K562 (cell line): Measurements from ENCODE around the gene SERINC3. TPM values are rescaled to one million over a fixed set of nuclear protein-coding genes. Genes with fewer than 3 reads are reported as not detected.

ENCODE experiments used
- ATAC-seq: fragments of 200-7000 bp; cut with Tn5 transposase; 3 replicates; pipeline ENCODE4 v1.9.1; 2020; ENCODE audit warnings: moderate library complexity
- BruUV-seq: library from RNA; stranded (reverse); fragments of 400-500 nt; replicated peaks from 2 replicates; lab custom pipeline; 2021; lab: Mats Ljungman, UMichigan
- CTCF ChIA-PET: fragments of 300-600 bp; formaldehyde crosslinking; extraction: SDS; loops from one replicate; lab custom pipeline; 2021; ENCODE audit warnings: low intra/inter-chr PET ratio; lab: Yijun Ruan, JAX
- POLR2A ChIA-PET: fragments of 300-600, 350-650 bp; sonication (Branson Sonifier 250); formaldehyde crosslinking; extraction: SDS; loops from one replicate; lab custom pipeline; 2021; ENCODE audit warnings: antibody characterized with exemption, inconsistent platforms; lab: Yijun Ruan, JAX
- DNase-seq, 4 experiments: peaks; one replicate each; pipeline versions ENCODE4 v3.0.0 to v3.0.0-alpha.2; 2011 to 2018; ENCODE audit warnings: low spot score in 3 of 4, mixed read lengths in 3 of 4; ENCODE audit errors: extremely low read depth in 1 of 4
- FAIRE-seq: peaks from 2 replicates; lab custom pipeline; 2011; peaks lifted over from hg19 to GRCh38; lab: Jason Lieb, UNC
- H2AFZ ChIP-seq: 2 replicates; pipeline ENCODE4 v1.6.0; 2011; ENCODE audit warnings: low read depth, low read length, control low read depth, inconsistent platforms
- H3K27ac ChIP-seq: fragments of 200-600 bp; 3 replicates; pipeline ENCODE4 v1.8.0; 2011; ENCODE audit warnings: low read depth, mild to moderate bottlenecking, control low read depth, inconsistent platforms, low read length, moderate library complexity, mixed read lengths; ENCODE audit errors: extremely low read depth
- H3K27me3 ChIP-seq, 2 experiments: fragments of 300-600 bp in 1 of 2; 2 replicates in 1 of 2; 3 replicates in 1 of 2; pipeline versions ENCODE4 v1.6.0 to v1.8.0; 2011; ENCODE audit warnings: inconsistent platforms in 2 of 2, low read length in 2 of 2, mild to moderate bottlenecking in 1 of 2, mixed read lengths in 1 of 2, moderate library complexity in 1 of 2; ENCODE audit not compliant: control insufficient read depth in 2 of 2, insufficient read depth in 2 of 2
- H3K36me3 ChIP-seq: fragments of 300-600 bp; 3 replicates; pipeline ENCODE4 v1.8.0; 2011; ENCODE audit warnings: mild to moderate bottlenecking, low read length, inconsistent platforms; ENCODE audit not compliant: control insufficient read depth, insufficient read depth
- H3K4me1 ChIP-seq, 2 experiments: fragments of 200-600 bp in 1 of 2; replicated peaks in 1 of 2; 2 replicates in 1 of 2; 3 replicates in 1 of 2; pipeline versions ENCODE4 v1.5.1 to v1.8.0; 2011; ENCODE audit warnings: inconsistent platforms in 2 of 2, low read length in 2 of 2, mild to moderate bottlenecking in 1 of 2, mixed read lengths in 1 of 2, moderate library complexity in 1 of 2; ENCODE audit not compliant: control insufficient read depth in 2 of 2, insufficient read depth in 2 of 2
- H3K4me2 ChIP-seq: 2 replicates; pipeline ENCODE4 v1.6.1; 2011; ENCODE audit warnings: low read length, control low read depth, inconsistent platforms, mixed read lengths; ENCODE audit not compliant: insufficient read depth
- H3K4me3 ChIP-seq: fragments of 200-600 bp; sonication (generic), shearing (Covaris generic); 2 replicates; pipeline ENCODE4 v1.5.1; 2016; ENCODE audit warnings: control low read depth, inconsistent platforms
- H3K79me2 ChIP-seq: fragments of 200-600 bp; 3 replicates; pipeline ENCODE4 v1.8.0; 2011; ENCODE audit warnings: low read length, inconsistent platforms; ENCODE audit not compliant: control insufficient read depth, insufficient read depth
- H3K9ac ChIP-seq, 2 experiments: 2 replicates each; pipeline versions ENCODE4 v1.6.0 to v1.6.1; 2011; ENCODE audit warnings: low read depth in 2 of 2, low read length in 2 of 2, control low read depth in 1 of 2, inconsistent platforms in 1 of 2, mild to moderate bottlenecking in 1 of 2, mixed read lengths in 1 of 2; ENCODE audit not compliant: insufficient read depth in 1 of 2
- H3K9me1 ChIP-seq: one replicate; pipeline ENCODE4 v1.6.0; 2011; ENCODE audit warnings: inconsistent platforms, mild to moderate bottlenecking, low read length, moderate library complexity; ENCODE audit not compliant: control insufficient read depth, insufficient read depth
- H3K9me3 ChIP-seq: replicated peaks from 2 replicates; pipeline ENCODE4 v1.5.1; 2011; ENCODE audit warnings: low read depth, low read length, inconsistent platforms; ENCODE audit not compliant: control insufficient read depth, insufficient read depth
- H4K20me1 ChIP-seq: replicated peaks from 2 replicates; pipeline ENCODE4 v1.6.1; 2011; ENCODE audit warnings: low read length, inconsistent platforms, mixed read lengths; ENCODE audit not compliant: control insufficient read depth, insufficient read depth
- PCBP1 ChIP-seq: fragments of 200-400 bp; formaldehyde crosslinking; IDR thresholded peaks from 2 replicates; pipeline ENCODE4 v1.6.1; 2018; ENCODE audit warnings: mild to moderate bottlenecking, low read depth, low read length; ENCODE audit not compliant: poor library complexity, severe bottlenecking
- RAD21 ChIP-seq, 2 experiments: fragments of 250-450 bp in 1 of 2; fragments of 450-650 bp in 1 of 2; sonication (Bioruptor Pico) in 1 of 2; formaldehyde crosslinking in 1 of 2; IDR thresholded peaks in 1 of 2; conservative IDR thresholded peaks in 1 of 2; 2 replicates each; pipeline versions ENCODE4 v1.4.0 to v1.8.0; 2020 to 2022; ENCODE audit warnings: mild to moderate bottlenecking in 2 of 2, moderate library complexity in 1 of 2
- SETDB1 ChIP-seq: IDR thresholded peaks from one replicate; pipeline ENCODE4 v1.6.1; 2012; ENCODE audit warnings: low read length, control low read depth, inconsistent platforms
- SMAD4 ChIP-seq: fragments of 250-450 bp; sonication (Bioruptor Pico); conservative IDR thresholded peaks from 2 replicates; pipeline ENCODE4 v1.8.0; 2021; ENCODE audit warnings: inconsistent platforms, mild to moderate bottlenecking, moderate library complexity
- U2AF2 ChIP-seq: fragments of 200-400 bp; formaldehyde crosslinking; optimal IDR thresholded peaks from 2 replicates; pipeline ENCODE3; 2017; ENCODE audit warnings: low read depth, mild to moderate bottlenecking, low read length
- ZKSCAN8 ChIP-seq: fragments of 200-800 bp; sonication (Bioruptor generic); IDR thresholded peaks from 2 replicates; pipeline ENCODE4 v1.6.1; 2016; ENCODE audit warnings: missing genetic modification characterization, missing compliant biosample characterization
- ZNF232 ChIP-seq: sonication (generic); formaldehyde crosslinking; IDR thresholded peaks from 2 replicates; pipeline ENCODE4 v1.8.0; 2022; ENCODE audit warnings: mild to moderate bottlenecking, missing genetic modification reagents
- ZNF41 ChIP-seq: fragments of 250-450 bp; sonication (Bioruptor Pico); conservative IDR thresholded peaks from 2 replicates; pipeline ENCODE4 v1.4.0; 2020; ENCODE audit warnings: mild to moderate bottlenecking
- ZNF583 ChIP-seq: fragments of 250-450 bp; sonication (Bioruptor Pico); IDR thresholded peaks from 2 replicates; pipeline ENCODE4 v1.4.0; 2020
- WGBS: fragments of 100-300 bp; shearing (Covaris generic); methylation state at CpG from one replicate; pipeline ENCODE4 v1.1.6; 2016; ENCODE audit warnings: low coverage, mixed read lengths; ENCODE audit not compliant: insufficient coverage; ENCODE audit errors: missing lambda C conversion rate; 5-methylcytosine and 5-hydroxymethylcytosine counted together
- in situ Hi-C: fragments of 300-500 bp; cut with MboI; formaldehyde crosslinking; loops from 4 replicates; pipeline ENCODE4 v1.15.0; 2018; ENCODE audit warnings: inconsistent platforms, mixed read lengths
- intact Hi-C: fragments of 100-400 bp; cut with micrococcal nuclease; formaldehyde crosslinking; loops from 2 replicates; pipeline ENCODE4 v1.14.2; 2022
- polyA plus RNA-seq, 8 experiments: library from polyadenylated mRNA; depleted of rRNA in 4 of 8; stranded (reverse) in 5 of 8; unstranded in 3 of 8; fragments of >200 nt; fragmentation: Nextera tagmentation in 2 of 8; fragmentation: Illumina TruSeq in 1 of 8; extraction: Ambion mirVana in 2 of 8; extraction: Trizol in 1 of 8; gene quantifications; 2 replicates each; pipeline versions ENCODE4 v1.2.1 to v1.2.3, GENCODE V29; 2011 to 2014; ENCODE audit warnings: inconsistent platforms in 1 of 8, missing spikeins in 1 of 8
- total RNA-seq, 7 experiments: library from RNA; depleted of rRNA in 6 of 7; stranded (reverse); fragments of >200 nt in 6 of 7; fragmentation: Illumina TruSeq in 2 of 7; extraction: Trizol in 2 of 7; gene quantifications; 2 replicates each; pipeline versions ENCODE4 v1.2.1 to v1.2.3, GENCODE V29; 2011 to 2021; ENCODE audit warnings: low replicate concordance in 1 of 7
- TF ChIP-seq, protein P1 (sequence below): sonication (generic); formaldehyde crosslinking; IDR thresholded peaks from 2 replicates; pipeline ENCODE4 v1.8.0; 2023; ENCODE audit warnings: mild to moderate bottlenecking, missing genetic modification reagents
- TF ChIP-seq, protein P2 (sequence below): sonication (generic); formaldehyde crosslinking; IDR thresholded peaks from 2 replicates; pipeline ENCODE4 v1.8.0; 2022; ENCODE audit warnings: mild to moderate bottlenecking, missing genetic modification reagents
- TF ChIP-seq, protein P3 (sequence below): fragments of 450-650 bp; formaldehyde crosslinking; IDR thresholded peaks from 2 replicates; pipeline ENCODE4 v1.4.0; 2020; ENCODE audit warnings: mild to moderate bottlenecking, moderate library complexity

SERINC3 gene
- total and polyA plus RNA-seq, 9 of the 15 experiments (the other 6 are each of a cell fraction or from before 2014, with no cell fraction given), result 24.7 to 107 (median 48.8) TPM

DNA sequence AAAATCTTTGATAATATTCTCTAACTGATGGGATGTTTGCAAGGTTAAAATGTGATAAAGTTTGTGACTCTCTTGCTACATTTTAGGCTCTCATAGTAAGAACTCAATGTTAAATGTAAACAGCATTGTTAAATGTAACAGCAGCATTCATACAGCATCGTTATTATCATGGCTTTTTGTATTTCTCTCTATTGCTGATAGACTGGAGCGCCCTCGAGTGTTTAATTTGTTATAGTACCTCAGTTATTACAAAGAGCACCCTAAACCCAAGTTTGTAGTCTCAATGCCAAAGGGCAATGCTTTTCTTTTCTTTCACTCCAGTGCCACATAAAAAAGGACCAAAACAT is 61.1 kb downstream of the SERINC3 start:
- in situ Hi-C loops (loop anchor here (5.0 to 10.0 kb wide), 2 partner anchors 73 to 246 kb away; partner anchors contain the start of gene OSER1), intact Hi-C loops (loop anchor here (1.0 to 10.0 kb wide), 3 partner anchors 72 to 346 kb away; no protein-coding TSS in a partner anchor)
- FAIRE-seq (peak; percentile 15), ATAC-seq (peak; percentile 69), DNase-seq (peak; percentile 28 to 50 (median 36))
- Histone ChIP-seq H3K36me3 (no peaks in the 10 kb centered on the region), H3K27ac (no peak overlapping the region), H4K20me1 (no peaks in the 10 kb centered on the region), H3K9me1 (no peaks in the 10 kb centered on the region), H3K4me3 (no peak overlapping the region), H3K4me1 (peaks cover 0 to 4% of the 10 kb centered on the region in 2 experiments; a peak in 2 of 5 replicates), H3K9me3 (no peaks in the 10 kb centered on the region), H3K9ac (no peak overlapping the region), H2AFZ (no peak overlapping the region), H3K4me2 (no peak overlapping the region), H3K27me3 (peaks cover 7 to 23% of the 10 kb centered on the region in 2 experiments; a peak in 2 of 5 replicates), H3K79me2 (no peaks in the 10 kb centered on the region)
- whole genome bisulfite sequencing, result 0% methylated on average over 3 of the region's 3 CpGs
- no TSS peak for BruUV-seq
- POLR2A ChIA-PET, result interaction anchor here (0.6 to 1.6 kb wide), 2 partner anchors 10 to 1073 kb away, joined by 3 to 5 read pairs; no protein-coding TSS in a partner anchor
- CTCF ChIA-PET, result interaction anchor here (0.6 to 6.2 kb wide), 6 partner anchors 73 to 344 kb away, joined by 3 to 54 read pairs (median 6); no protein-coding TSS in a partner anchor
- TF ChIP-seq U2AF2 (no peak), ZNF232 (CRISPR knock-in tag) (peak; percentile 99), RAD21 (CRISPR knock-in tag; conservative IDR thresholded peaks at IDR 0.05 in 1 of 2, IDR thresholded peaks at IDR 0.05 in 1 of 2) (peak; percentile 83 to 92), ZNF583 (CRISPR knock-in tag) (no peak), SETDB1 (no peak), PCBP1 (no peak), ZNF41 (CRISPR knock-in tag) (no peak), ZKSCAN8 (CRISPR knock-in tag) (no peak), SMAD4 (no peak)
- TF ChIP-seq, protein P1, sequence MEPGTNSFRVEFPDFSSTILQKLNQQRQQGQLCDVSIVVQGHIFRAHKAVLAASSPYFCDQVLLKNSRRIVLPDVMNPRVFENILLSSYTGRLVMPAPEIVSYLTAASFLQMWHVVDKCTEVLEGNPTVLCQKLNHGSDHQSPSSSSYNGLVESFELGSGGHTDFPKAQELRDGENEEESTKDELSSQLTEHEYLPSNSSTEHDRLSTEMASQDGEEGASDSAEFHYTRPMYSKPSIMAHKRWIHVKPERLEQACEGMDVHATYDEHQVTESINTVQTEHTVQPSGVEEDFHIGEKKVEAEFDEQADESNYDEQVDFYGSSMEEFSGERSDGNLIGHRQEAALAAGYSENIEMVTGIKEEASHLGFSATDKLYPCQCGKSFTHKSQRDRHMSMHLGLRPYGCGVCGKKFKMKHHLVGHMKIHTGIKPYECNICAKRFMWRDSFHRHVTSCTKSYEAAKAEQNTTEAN (CRISPR knock-in tag), result no peak
- TF ChIP-seq, protein P2, sequence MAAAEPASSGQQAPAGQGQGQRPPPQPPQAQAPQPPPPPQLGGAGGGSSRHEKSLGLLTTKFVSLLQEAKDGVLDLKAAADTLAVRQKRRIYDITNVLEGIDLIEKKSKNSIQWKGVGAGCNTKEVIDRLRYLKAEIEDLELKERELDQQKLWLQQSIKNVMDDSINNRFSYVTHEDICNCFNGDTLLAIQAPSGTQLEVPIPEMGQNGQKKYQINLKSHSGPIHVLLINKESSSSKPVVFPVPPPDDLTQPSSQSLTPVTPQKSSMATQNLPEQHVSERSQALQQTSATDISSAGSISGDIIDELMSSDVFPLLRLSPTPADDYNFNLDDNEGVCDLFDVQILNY (CRISPR knock-in tag), result no peak
- TF ChIP-seq, protein P3, sequence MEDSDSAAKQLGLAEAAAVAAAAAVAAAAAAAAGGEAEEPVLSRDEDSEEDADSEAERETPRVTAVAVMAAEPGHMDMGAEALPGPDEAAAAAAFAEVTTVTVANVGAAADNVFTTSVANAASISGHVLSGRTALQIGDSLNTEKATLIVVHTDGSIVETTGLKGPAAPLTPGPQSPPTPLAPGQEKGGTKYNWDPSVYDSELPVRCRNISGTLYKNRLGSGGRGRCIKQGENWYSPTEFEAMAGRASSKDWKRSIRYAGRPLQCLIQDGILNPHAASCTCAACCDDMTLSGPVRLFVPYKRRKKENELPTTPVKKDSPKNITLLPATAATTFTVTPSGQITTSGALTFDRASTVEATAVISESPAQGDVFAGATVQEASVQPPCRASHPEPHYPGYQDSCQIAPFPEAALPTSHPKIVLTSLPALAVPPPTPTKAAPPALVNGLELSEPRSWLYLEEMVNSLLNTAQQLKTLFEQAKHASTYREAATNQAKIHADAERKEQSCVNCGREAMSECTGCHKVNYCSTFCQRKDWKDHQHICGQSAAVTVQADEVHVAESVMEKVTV (CRISPR knock-in tag), result peak; percentile 73
